ENCODE results near the gene KIF1B.

KIF1B gene

DNA sequence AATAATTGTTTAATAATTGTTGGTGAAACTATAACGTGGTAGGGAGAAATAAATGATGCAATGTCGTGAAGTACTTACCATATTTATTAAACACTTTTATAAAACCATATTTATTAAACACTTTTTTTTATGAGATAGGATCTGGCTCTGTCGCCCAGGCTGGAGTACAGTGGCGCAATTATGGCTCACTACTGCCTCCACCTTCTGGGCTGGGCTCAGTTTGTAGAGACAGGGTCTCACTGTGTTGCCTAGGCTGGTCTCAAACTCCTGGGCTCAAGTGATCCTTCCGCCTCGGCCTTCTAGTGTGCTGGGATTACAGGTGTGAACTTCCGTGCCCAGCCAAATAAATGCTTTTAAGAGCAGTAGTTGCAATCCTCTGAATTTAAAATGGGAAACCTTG is 112.5 kb downstream of the KIF1B start:
- no peak for TF ChIP-seq TEAD4 (IDR thresholded peaks at IDR 0.05)
- TF ChIP-seq YY1 (IDR thresholded peaks at IDR 0.05; ENCODE audit: low read depth): no peak
- TF ChIP-seq, protein P1, sequence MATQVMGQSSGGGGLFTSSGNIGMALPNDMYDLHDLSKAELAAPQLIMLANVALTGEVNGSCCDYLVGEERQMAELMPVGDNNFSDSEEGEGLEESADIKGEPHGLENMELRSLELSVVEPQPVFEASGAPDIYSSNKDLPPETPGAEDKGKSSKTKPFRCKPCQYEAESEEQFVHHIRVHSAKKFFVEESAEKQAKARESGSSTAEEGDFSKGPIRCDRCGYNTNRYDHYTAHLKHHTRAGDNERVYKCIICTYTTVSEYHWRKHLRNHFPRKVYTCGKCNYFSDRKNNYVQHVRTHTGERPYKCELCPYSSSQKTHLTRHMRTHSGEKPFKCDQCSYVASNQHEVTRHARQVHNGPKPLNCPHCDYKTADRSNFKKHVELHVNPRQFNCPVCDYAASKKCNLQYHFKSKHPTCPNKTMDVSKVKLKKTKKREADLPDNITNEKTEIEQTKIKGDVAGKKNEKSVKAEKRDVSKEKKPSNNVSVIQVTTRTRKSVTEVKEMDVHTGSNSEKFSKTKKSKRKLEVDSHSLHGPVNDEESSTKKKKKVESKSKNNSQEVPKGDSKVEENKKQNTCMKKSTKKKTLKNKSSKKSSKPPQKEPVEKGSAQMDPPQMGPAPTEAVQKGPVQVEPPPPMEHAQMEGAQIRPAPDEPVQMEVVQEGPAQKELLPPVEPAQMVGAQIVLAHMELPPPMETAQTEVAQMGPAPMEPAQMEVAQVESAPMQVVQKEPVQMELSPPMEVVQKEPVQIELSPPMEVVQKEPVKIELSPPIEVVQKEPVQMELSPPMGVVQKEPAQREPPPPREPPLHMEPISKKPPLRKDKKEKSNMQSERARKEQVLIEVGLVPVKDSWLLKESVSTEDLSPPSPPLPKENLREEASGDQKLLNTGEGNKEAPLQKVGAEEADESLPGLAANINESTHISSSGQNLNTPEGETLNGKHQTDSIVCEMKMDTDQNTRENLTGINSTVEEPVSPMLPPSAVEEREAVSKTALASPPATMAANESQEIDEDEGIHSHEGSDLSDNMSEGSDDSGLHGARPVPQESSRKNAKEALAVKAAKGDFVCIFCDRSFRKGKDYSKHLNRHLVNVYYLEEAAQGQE (IDR thresholded peaks at IDR 0.05; ENCODE audit: low read depth): no peak
- no peak for TF ChIP-seq NFIC (IDR thresholded peaks at IDR 0.05)
- no peak for TF ChIP-seq FOXM1 (IDR thresholded peaks at IDR 0.05; ENCODE audit: borderline replicate concordance, low read depth)
- no peak for TF ChIP-seq EGR1 (IDR thresholded peaks at IDR 0.05)
- no peak for TF ChIP-seq EP300 (IDR thresholded peaks at IDR 0.05; ENCODE audit: borderline replicate concordance)
- no peak for TF ChIP-seq USF1 (IDR thresholded peaks at IDR 0.05)
- TF ChIP-seq, protein P2, sequence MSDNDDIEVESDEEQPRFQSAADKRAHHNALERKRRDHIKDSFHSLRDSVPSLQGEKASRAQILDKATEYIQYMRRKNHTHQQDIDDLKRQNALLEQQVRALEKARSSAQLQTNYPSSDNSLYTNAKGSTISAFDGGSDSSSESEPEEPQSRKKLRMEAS (IDR thresholded peaks at IDR 0.05): no peak
- TF ChIP-seq TAF1 (IDR thresholded peaks at IDR 0.05; ENCODE audit: low read depth): no peak
- no peak for TF ChIP-seq ZBTB7A (IDR thresholded peaks at IDR 0.05; ENCODE audit: low read depth)

GRCh38 chr1:10324627-10325026 is 114.3 kb downstream of the KIF1B start:
- TF ChIP-seq CREB1 (IDR thresholded peaks at IDR 0.05; ENCODE audit: low read depth) (no peak), FOXM1 (IDR thresholded peaks at IDR 0.05; ENCODE audit: borderline replicate concordance, low read depth) (no peak), TCF12 (IDR thresholded peaks at IDR 0.05; ENCODE audit: low read depth) (no peak), NFIC (IDR thresholded peaks at IDR 0.05) (no peak), CEBPB (IDR thresholded peaks at IDR 0.05) (no peak), EP300 (IDR thresholded peaks at IDR 0.05; ENCODE audit: borderline replicate concordance) (no peak), TEAD4 (IDR thresholded peaks at IDR 0.05) (no peak), RAD21 (IDR thresholded peaks at IDR 0.05; ENCODE audit: low read depth) (no peak), YY1 (IDR thresholded peaks at IDR 0.05; ENCODE audit: low read depth) (no peak), TAF1 (IDR thresholded peaks at IDR 0.05; ENCODE audit: low read depth) (no peak), ZBTB7A (IDR thresholded peaks at IDR 0.05; ENCODE audit: low read depth) (no peak), EGR1 (IDR thresholded peaks at IDR 0.05) (no peak), USF1 (IDR thresholded peaks at IDR 0.05) (no peak)
- TF ChIP-seq, protein P2 (IDR thresholded peaks at IDR 0.05): no peak
- TF ChIP-seq, protein P1 (IDR thresholded peaks at IDR 0.05; ENCODE audit: low read depth): no peak

DNA sequence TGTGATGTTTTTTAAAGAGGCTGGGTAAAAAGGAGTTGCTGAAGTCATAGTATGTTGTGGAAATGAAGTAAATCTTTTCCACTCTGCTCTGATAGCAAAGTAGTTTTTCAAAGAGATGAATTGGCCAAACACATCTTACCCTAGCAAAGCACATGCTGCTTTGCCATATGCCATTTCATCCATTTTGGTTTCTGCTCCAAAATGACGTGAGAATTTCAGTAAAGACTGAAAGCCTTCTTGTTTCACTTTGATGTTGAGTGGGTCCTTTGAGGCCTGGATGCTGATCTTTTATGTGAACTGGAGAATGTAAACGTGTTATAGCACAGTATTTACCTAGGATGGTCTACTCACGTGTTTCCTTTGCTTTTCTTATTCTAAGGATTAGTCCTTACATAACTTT is 115.2 kb downstream of the KIF1B start:
- TF ChIP-seq NFIC (IDR thresholded peaks at IDR 0.05) (no peak), EGR1 (IDR thresholded peaks at IDR 0.05) (no peak), CREB1 (IDR thresholded peaks at IDR 0.05; ENCODE audit: low read depth) (no peak), USF1 (IDR thresholded peaks at IDR 0.05) (no peak), YY1 (IDR thresholded peaks at IDR 0.05; ENCODE audit: low read depth) (no peak), FOXM1 (IDR thresholded peaks at IDR 0.05; ENCODE audit: borderline replicate concordance, low read depth) (no peak), CEBPB (IDR thresholded peaks at IDR 0.05) (no peak), EP300 (IDR thresholded peaks at IDR 0.05; ENCODE audit: borderline replicate concordance) (no peak), TAF1 (IDR thresholded peaks at IDR 0.05; ENCODE audit: low read depth) (no peak), TCF12 (IDR thresholded peaks at IDR 0.05; ENCODE audit: low read depth) (no peak), RAD21 (IDR thresholded peaks at IDR 0.05; ENCODE audit: low read depth) (no peak)
- TF ChIP-seq, protein P2 (IDR thresholded peaks at IDR 0.05): no peak

- TF ChIP-seq EP300 (IDR thresholded peaks at IDR 0.05; ENCODE audit: borderline replicate concordance): no peak
- no peak for TF ChIP-seq NFIC (IDR thresholded peaks at IDR 0.05)
- no peak for TF ChIP-seq TCF12 (IDR thresholded peaks at IDR 0.05; ENCODE audit: low read depth)
- TF ChIP-seq FOXM1 (IDR thresholded peaks at IDR 0.05; ENCODE audit: borderline replicate concordance, low read depth): no peak
Observed at GRCh38 chr1:10326251-10326650, 115.9 kb downstream of the KIF1B start.

- TF ChIP-seq, protein P1 (IDR thresholded peaks at IDR 0.05; ENCODE audit: low read depth): no peak
- no peak for TF ChIP-seq CEBPB (IDR thresholded peaks at IDR 0.05)
- TF ChIP-seq RAD21 (IDR thresholded peaks at IDR 0.05; ENCODE audit: low read depth): no peak
- TF ChIP-seq, protein P2 (IDR thresholded peaks at IDR 0.05): no peak
- no peak for TF ChIP-seq TEAD4 (IDR thresholded peaks at IDR 0.05)
- TF ChIP-seq TCF12 (IDR thresholded peaks at IDR 0.05; ENCODE audit: low read depth): no peak
Observed at GRCh38 chr1:10328180-10328963, 118.0 kb downstream of the KIF1B start.

Measured in Ishikawa (cell line).